Astrocyte (in vitro differentiated cells and primary cell): Measurements from ENCODE around the gene SRGAP2B.
"Not testable (repeated sequence)": the region's sequence is repeated elsewhere in the genome, so short reads cannot be mapped to it uniquely, and the experiment has no call there.

Experiments used
- CTCF ChIP-seq: IDR thresholded peaks from 2 replicates; pipeline ENCODE4 v1.5.1; 2011; ENCODE audit warnings: low read depth, mild to moderate bottlenecking, inconsistent platforms, low read length, moderate library complexity; ENCODE audit not compliant: insufficient read depth
- EZH2 ChIP-seq: IDR thresholded peaks from 2 replicates; pipeline ENCODE4 v1.6.1; 2012; ENCODE audit warnings: mild to moderate bottlenecking, low read length, inconsistent platforms; ENCODE audit not compliant: insufficient read depth

- TF ChIP-seq CTCF, EZH2: not testable (repeated sequence)
These were observed 94.3 kb downstream of the SRGAP2B start for GRCh38 chr1:145000743-145001326.
